ENCODE data around the gene TRIM38. TPM values are rescaled to one million over a fixed set of nuclear protein-coding genes. Genes with fewer than 3 reads are reported as not detected.

Gene TRIM38
- total RNA-seq, 4 donors from 2014 or later, result 11.5 to 14.0 (median 12.4) TPM

GRCh38 chr6:26020329-26021000, 57.9 kb downstream of the TRIM38 start:
- intact Hi-C loops (cut with DNase I), result no loop called here
- Histone ChIP-seq H3K4me3 (replicated peaks in 1 of 3) (peak overlapping the region; percentile 43 to 73 (median 52)), H3K27me3 (no peaks in the 10 kb centered on the region), H3K9me3 (no peaks in the 10 kb centered on the region), H3K27ac (peak overlapping the region; percentile 96 to 98 (median 97)), H3K4me1 (peaks cover 6 to 19% of the 10 kb centered on the region in 2 donors), H3K36me3 (no peaks in the 10 kb centered on the region)
- 1 to 2% methylated on average over 42 to 45 of the region's 45 CpGs for WGBS, 2 donors
- TF ChIP-seq CTCF (IDR thresholded peaks at IDR 0.05) (no peak), POLR2A (IDR thresholded peaks at IDR 0.05) (peak; percentile 96 to 100)
- peak; percentile 78 to 82 for DNase-seq

GRCh38 chr6:26021001-26021349, 58.4 kb downstream of the TRIM38 start:
- Histone ChIP-seq H3K9me3 (no peaks in the 10 kb centered on the region), H3K4me3 (replicated peaks in 1 of 3) (peak overlapping the region; percentile 43 to 73 (median 52)), H3K27me3 (no peaks in the 10 kb centered on the region), H3K4me1 (peaks cover 12 to 19% of the 10 kb centered on the region in 2 donors), H3K27ac (peak overlapping the region; percentile 96 to 98 (median 97)), H3K36me3 (no peaks in the 10 kb centered on the region)
- peak; percentile 61 to 66 for DNase-seq
- intact Hi-C loops (cut with DNase I), result no loop called here
- TF ChIP-seq CTCF (IDR thresholded peaks at IDR 0.05) (no peak), POLR2A (IDR thresholded peaks at IDR 0.05) (no peak)
- WGBS, 2 donors, result 0 to 3% methylated on average over 23 of the region's 23 CpGs

GRCh38 chr6:26021350-26022131, 58.9 kb downstream of the TRIM38 start:
- no peaks in the 10 kb centered on the region for H3K9me3 ChIP-seq
- intact Hi-C loops (cut with DNase I), result no loop called here
- no peaks in the 10 kb centered on the region for H3K27me3 ChIP-seq
- TF ChIP-seq POLR2A (IDR thresholded peaks at IDR 0.05) (peak; percentile 56 to 75), CTCF (IDR thresholded peaks at IDR 0.05) (no peak)
- peak overlapping the region; percentile 96 to 98 (median 97) for H3K27ac ChIP-seq
- 0% methylated on average over 13 to 39 of the region's 39 CpGs for WGBS, 2 donors
- peaks cover 13 to 19% of the 10 kb centered on the region in 2 donors for H3K4me1 ChIP-seq
- DNase-seq, result peak; percentile 93 to 95
- no peaks in the 10 kb centered on the region for H3K36me3 ChIP-seq
- peak overlapping the region; percentile 51 to 73 (median 52) for H3K4me3 ChIP-seq (replicated peaks in 1 of 3)

GRCh38 chr6:26022132-26022472, 59.5 kb downstream of the TRIM38 start:
- WGBS, 2 donors, result 0 to 1% methylated on average over 5 of the region's 5 CpGs
- Histone ChIP-seq H3K9me3 (no peaks in the 10 kb centered on the region), H3K4me1 (peaks cover 13 to 16% of the 10 kb centered on the region in 2 donors), H3K27ac (peak overlapping the region; percentile 96 to 98 (median 97)), H3K36me3 (no peaks in the 10 kb centered on the region), H3K27me3 (no peaks in the 10 kb centered on the region), H3K4me3 (replicated peaks in 1 of 3) (peak overlapping the region in 2 of 3 donors; percentile 36 to 52)
- intact Hi-C loops (cut with DNase I), result no loop called here
- DNase-seq, result peak; percentile 63 to 67
- TF ChIP-seq POLR2A (IDR thresholded peaks at IDR 0.05) (peak in 1 of 2 donors; percentile 20), CTCF (IDR thresholded peaks at IDR 0.05) (no peak)

GRCh38 chr6:26022737-26023136, 60.1 kb downstream of the TRIM38 start:
- WGBS, 2 donors, result 38 to 49% methylated on average over 1 of the region's 1 CpG
- H3K27ac ChIP-seq, result peak overlapping the region in 1 of 3 donors; percentile 96
- TF ChIP-seq POLR2A (IDR thresholded peaks at IDR 0.05) (no peak), CTCF (IDR thresholded peaks at IDR 0.05) (no peak)
- no peaks in the 10 kb centered on the region for H3K27me3 ChIP-seq
- peaks cover 13 to 16% of the 10 kb centered on the region in 2 donors for H3K4me1 ChIP-seq
- DNase-seq, result no peak
- H3K9me3 ChIP-seq, result no peaks in the 10 kb centered on the region
- no peaks in the 10 kb centered on the region for H3K36me3 ChIP-seq
- intact Hi-C loops (cut with DNase I), result no loop called here
- H3K4me3 ChIP-seq (replicated peaks in 1 of 3), result no peak overlapping the region
